GM23338 (cell line): ENCODE results near the gene CCDC68. TPM values are rescaled to one million over a fixed set of nuclear protein-coding genes. Genes with fewer than 3 reads are reported as not detected.

Experiments used
- ATAC-seq: fragments of 200-7000 bp; cut with Tn5 transposase; 3 replicates; pipeline ENCODE4 v1.9.1; 2020
- DNase-seq: peaks from one replicate; pipeline ENCODE4 v3.0.0-alpha.2; 2015; ENCODE audit warnings: low spot score
- H2AFZ ChIP-seq: fragments of 200-600 bp; sonication (generic); 2 replicates; pipeline ENCODE4 v1.8.0; 2016; ENCODE audit warnings: antibody characterized with exemption, mild to moderate bottlenecking, moderate library complexity
- H3F3A ChIP-seq: fragments of 200-600 bp; sonication (generic); replicated peaks from 2 replicates; pipeline ENCODE4 v1.8.0; 2017; ENCODE audit warnings: antibody characterized with exemption, mixed run types, low read depth
- H3K27ac ChIP-seq: fragments of 200-600 bp; sonication (generic); 2 replicates; pipeline ENCODE4 v1.6.1; 2016; ENCODE audit warnings: low read depth
- H3K27me3 ChIP-seq: fragments of 200-600 bp; sonication (generic); 2 replicates; pipeline ENCODE4 v1.8.0; 2016; ENCODE audit warnings: mild to moderate bottlenecking, mixed run types, moderate library complexity; ENCODE audit not compliant: insufficient read depth
- H3K36me3 ChIP-seq: fragments of 200-600 bp; sonication (generic); 2 replicates; pipeline ENCODE4 v1.8.0; 2016; ENCODE audit warnings: mild to moderate bottlenecking; ENCODE audit not compliant: insufficient read depth
- H3K4me1 ChIP-seq: fragments of 200-600 bp; sonication (generic); 2 replicates; pipeline ENCODE4 v1.8.0; 2016; ENCODE audit warnings: mild to moderate bottlenecking, moderate library complexity; ENCODE audit not compliant: insufficient read depth
- H3K4me2 ChIP-seq: fragments of 200-600 bp; sonication (generic); 2 replicates; pipeline ENCODE4 v1.7.1; 2017; ENCODE audit warnings: mixed run types
- H3K4me3 ChIP-seq: fragments of 200-600 bp; sonication (generic); 2 replicates; pipeline ENCODE4 v1.6.1; 2016; ENCODE audit warnings: mixed run types
- H3K79me2 ChIP-seq: fragments of 200-600 bp; sonication (generic); replicated peaks from 2 replicates; pipeline ENCODE4 v1.8.0; 2017; ENCODE audit warnings: mild to moderate bottlenecking; ENCODE audit not compliant: insufficient read depth
- H3K9me2 ChIP-seq: fragments of 200-600 bp; sonication (generic); 2 replicates; pipeline ENCODE4 v1.8.0; 2017; ENCODE audit not compliant: insufficient read depth
- H4K20me1 ChIP-seq: fragments of 200-600 bp; sonication (generic); replicated peaks from 2 replicates; pipeline ENCODE4 v1.8.0; 2017; ENCODE audit warnings: mild to moderate bottlenecking; ENCODE audit not compliant: insufficient read depth
- H3K27ac Mint-ChIP-seq: 2 replicates; pipeline ENCODE4 v1.8.0; 2020; ENCODE audit warnings: inconsistent platforms, mild to moderate bottlenecking, moderate library complexity, mixed read lengths
- H3K27me3 Mint-ChIP-seq: 3 replicates; pipeline ENCODE4 v1.8.0; 2022; ENCODE audit warnings: low read depth, mild to moderate bottlenecking, moderate library complexity, mixed read lengths, inconsistent platforms; ENCODE audit not compliant: insufficient read depth, poor library complexity
- H3K36me3 Mint-ChIP-seq: 3 replicates; pipeline ENCODE4 v1.8.0; 2021; ENCODE audit warnings: low read depth, mild to moderate bottlenecking, inconsistent platforms, moderate library complexity, mixed read lengths
- H3K4me1 Mint-ChIP-seq: 3 replicates; pipeline ENCODE4 v1.8.0; 2020; ENCODE audit warnings: mild to moderate bottlenecking, inconsistent platforms, mixed read lengths
- H3K4me3 Mint-ChIP-seq: 3 replicates; pipeline ENCODE4 v1.8.0; 2021; ENCODE audit warnings: moderate library complexity, mild to moderate bottlenecking, inconsistent platforms, mixed read lengths
- H3K9me3 Mint-ChIP-seq: 3 replicates; pipeline ENCODE4 v1.8.0; 2020; ENCODE audit warnings: moderate library complexity, mild to moderate bottlenecking, inconsistent platforms, mixed read lengths
- CREB1 ChIP-seq: fragments of 250-450 bp; sonication (Bioruptor Pico); IDR thresholded peaks from 2 replicates; pipeline ENCODE4 v1.5.0; 2020; ENCODE audit warnings: low read depth, mild to moderate bottlenecking, moderate library complexity
- EZH2 ChIP-seq: fragments of 200-600 bp; sonication (generic); IDR thresholded peaks from one replicate; pipeline ENCODE4 v1.8.0; 2017; ENCODE audit warnings: antibody characterized with exemption, mild to moderate bottlenecking, low read depth; ENCODE audit not compliant: unreplicated experiment
- EZH2phosphoT487 ChIP-seq: fragments of 200-600 bp; sonication (generic); IDR thresholded peaks from one replicate; pipeline ENCODE4 v1.8.1; 2018; ENCODE audit warnings: antibody characterized with exemption; ENCODE audit not compliant: unreplicated experiment
- JUNB ChIP-seq: IDR thresholded peaks from one replicate; pipeline ENCODE4 v1.6.1; 2016; ENCODE audit warnings: antibody characterized with exemption; ENCODE audit not compliant: unreplicated experiment
- NANOG ChIP-seq: IDR thresholded peaks from 2 replicates; pipeline ENCODE4 v1.6.1; 2016; ENCODE audit warnings: antibody characterized with exemption, borderline replicate concordance
- POLR2AphosphoS5 ChIP-seq: IDR thresholded peaks from 2 replicates; pipeline ENCODE4 v1.6.1; 2016; ENCODE audit warnings: antibody characterized with exemption, low read depth
- STAT1 ChIP-seq: IDR thresholded peaks from one replicate; pipeline ENCODE4 v1.6.1; 2016; ENCODE audit warnings: antibody characterized with exemption; ENCODE audit not compliant: unreplicated experiment
- ZNF114 ChIP-seq: fragments of 250-450 bp; sonication (Bioruptor Pico); IDR thresholded peaks from 2 replicates; pipeline ENCODE4 v1.5.0; 2020; ENCODE audit warnings: mild to moderate bottlenecking, moderate library complexity
- ZNF331 ChIP-seq: fragments of 250-450 bp; sonication (Bioruptor Pico); IDR thresholded peaks from 2 replicates; pipeline ENCODE4 v1.5.0; 2020; ENCODE audit warnings: low read depth, mild to moderate bottlenecking, moderate library complexity
- ZNF462 ChIP-seq: fragments of 250-450 bp; sonication (Bioruptor Pico); IDR thresholded peaks from 2 replicates; pipeline ENCODE4 v1.5.0; 2020; ENCODE audit warnings: mild to moderate bottlenecking, moderate library complexity
- polyA plus RNA-seq: library from polyadenylated mRNA; unstranded; fragments of >200 nt; fragmentation: Nextera tagmentation; extraction: Ambion mirVana; gene quantifications from 2 replicates; pipeline ENCODE4 v1.2.1, GENCODE V29; 2016
- total RNA-seq: library from RNA; depleted of rRNA; stranded (reverse); fragments of >200 nt; shearing (Covaris generic); gene quantifications from 2 replicates; pipeline ENCODE4 v1.2.3, GENCODE V29; 2014
- TF ChIP-seq, protein P1 (sequence below): IDR thresholded peaks from one replicate; pipeline ENCODE4 v1.6.1; 2018; ENCODE audit warnings: antibody characterized with exemption; ENCODE audit not compliant: unreplicated experiment
- TF ChIP-seq, protein P2 (sequence below): IDR thresholded peaks from 2 replicates; pipeline ENCODE4 v1.6.1; 2016; ENCODE audit warnings: antibody characterized with exemption
- TF ChIP-seq, protein P3 (sequence below), 2 experiments: fragments of 200-600 bp in 1 of 2; sonication (generic) in 1 of 2; conservative IDR thresholded peaks; 2 replicates each; pipeline versions ENCODE4 v1.5.1 to v1.6.1; 2016 to 2017; ENCODE audit warnings: antibody characterized with exemption in 2 of 2, low read depth in 2 of 2, mild to moderate bottlenecking in 2 of 2, moderate library complexity in 1 of 2

CCDC68 gene
- total and polyA plus RNA-seq, 2 experiments from 2014 or later, result 1.6 to 3.7 TPM

- Mint-ChIP-seq H3K4me1 (peaks cover 6% of the 10 kb centered on the region; the same call in 2 of the 3 replicates), H3K27me3 (peaks cover 11% of the 10 kb centered on the region)
Observed at GRCh38 chr18:54962919-54963645, 3.8 kb upstream of the CCDC68 start.

More at GRCh38 chr18:54962919-54963645, 3.8 kb upstream of the CCDC68 start:
- Mint-ChIP-seq H3K9me3 (no peaks in the 10 kb centered on the region), H3K36me3 (no peaks in the 10 kb centered on the region), H3K4me3 (no peak overlapping the region), H3K27ac (0 out of 2 replicates have a peak overlapping the region, but pooled peaks have one; percentile 11)
- Histone ChIP-seq H3K4me1 (no peaks in the 10 kb centered on the region), H2AFZ (0 out of 2 replicates have a peak overlapping the region, but pooled peaks have one; percentile 23), H3K27ac (no peak overlapping the region), H3F3A (no peaks in the 10 kb centered on the region; the same call in 1 of the 2 replicates), H3K4me3 (no peak overlapping the region), H3K9me2 (no peaks in the 10 kb centered on the region), H4K20me1 (no peaks in the 10 kb centered on the region), H3K36me3 (no peaks in the 10 kb centered on the region), H3K79me2 (no peaks in the 10 kb centered on the region), H3K27me3 (peaks cover 10% of the 10 kb centered on the region; the same call in 1 of the 2 replicates), H3K4me2 (no peak overlapping the region)
- ATAC-seq (no peak), DNase-seq (no peak)
- TF ChIP-seq NANOG (no peak), ZNF462 (CRISPR knock-in tag) (no peak), STAT1 (no peak), JUNB (no peak), EZH2 (no peak), ZNF114 (CRISPR knock-in tag) (no peak), ZNF331 (CRISPR knock-in tag) (no peak), POLR2AphosphoS5 (no peak), EZH2phosphoT487 (no peak), CREB1 (CRISPR knock-in tag) (no peak)
- TF ChIP-seq, protein P1, sequence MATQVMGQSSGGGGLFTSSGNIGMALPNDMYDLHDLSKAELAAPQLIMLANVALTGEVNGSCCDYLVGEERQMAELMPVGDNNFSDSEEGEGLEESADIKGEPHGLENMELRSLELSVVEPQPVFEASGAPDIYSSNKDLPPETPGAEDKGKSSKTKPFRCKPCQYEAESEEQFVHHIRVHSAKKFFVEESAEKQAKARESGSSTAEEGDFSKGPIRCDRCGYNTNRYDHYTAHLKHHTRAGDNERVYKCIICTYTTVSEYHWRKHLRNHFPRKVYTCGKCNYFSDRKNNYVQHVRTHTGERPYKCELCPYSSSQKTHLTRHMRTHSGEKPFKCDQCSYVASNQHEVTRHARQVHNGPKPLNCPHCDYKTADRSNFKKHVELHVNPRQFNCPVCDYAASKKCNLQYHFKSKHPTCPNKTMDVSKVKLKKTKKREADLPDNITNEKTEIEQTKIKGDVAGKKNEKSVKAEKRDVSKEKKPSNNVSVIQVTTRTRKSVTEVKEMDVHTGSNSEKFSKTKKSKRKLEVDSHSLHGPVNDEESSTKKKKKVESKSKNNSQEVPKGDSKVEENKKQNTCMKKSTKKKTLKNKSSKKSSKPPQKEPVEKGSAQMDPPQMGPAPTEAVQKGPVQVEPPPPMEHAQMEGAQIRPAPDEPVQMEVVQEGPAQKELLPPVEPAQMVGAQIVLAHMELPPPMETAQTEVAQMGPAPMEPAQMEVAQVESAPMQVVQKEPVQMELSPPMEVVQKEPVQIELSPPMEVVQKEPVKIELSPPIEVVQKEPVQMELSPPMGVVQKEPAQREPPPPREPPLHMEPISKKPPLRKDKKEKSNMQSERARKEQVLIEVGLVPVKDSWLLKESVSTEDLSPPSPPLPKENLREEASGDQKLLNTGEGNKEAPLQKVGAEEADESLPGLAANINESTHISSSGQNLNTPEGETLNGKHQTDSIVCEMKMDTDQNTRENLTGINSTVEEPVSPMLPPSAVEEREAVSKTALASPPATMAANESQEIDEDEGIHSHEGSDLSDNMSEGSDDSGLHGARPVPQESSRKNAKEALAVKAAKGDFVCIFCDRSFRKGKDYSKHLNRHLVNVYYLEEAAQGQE, result no peak
- TF ChIP-seq, protein P2, sequence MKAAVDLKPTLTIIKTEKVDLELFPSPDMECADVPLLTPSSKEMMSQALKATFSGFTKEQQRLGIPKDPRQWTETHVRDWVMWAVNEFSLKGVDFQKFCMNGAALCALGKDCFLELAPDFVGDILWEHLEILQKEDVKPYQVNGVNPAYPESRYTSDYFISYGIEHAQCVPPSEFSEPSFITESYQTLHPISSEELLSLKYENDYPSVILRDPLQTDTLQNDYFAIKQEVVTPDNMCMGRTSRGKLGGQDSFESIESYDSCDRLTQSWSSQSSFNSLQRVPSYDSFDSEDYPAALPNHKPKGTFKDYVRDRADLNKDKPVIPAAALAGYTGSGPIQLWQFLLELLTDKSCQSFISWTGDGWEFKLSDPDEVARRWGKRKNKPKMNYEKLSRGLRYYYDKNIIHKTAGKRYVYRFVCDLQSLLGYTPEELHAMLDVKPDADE, result no peak
- TF ChIP-seq, protein P3, sequence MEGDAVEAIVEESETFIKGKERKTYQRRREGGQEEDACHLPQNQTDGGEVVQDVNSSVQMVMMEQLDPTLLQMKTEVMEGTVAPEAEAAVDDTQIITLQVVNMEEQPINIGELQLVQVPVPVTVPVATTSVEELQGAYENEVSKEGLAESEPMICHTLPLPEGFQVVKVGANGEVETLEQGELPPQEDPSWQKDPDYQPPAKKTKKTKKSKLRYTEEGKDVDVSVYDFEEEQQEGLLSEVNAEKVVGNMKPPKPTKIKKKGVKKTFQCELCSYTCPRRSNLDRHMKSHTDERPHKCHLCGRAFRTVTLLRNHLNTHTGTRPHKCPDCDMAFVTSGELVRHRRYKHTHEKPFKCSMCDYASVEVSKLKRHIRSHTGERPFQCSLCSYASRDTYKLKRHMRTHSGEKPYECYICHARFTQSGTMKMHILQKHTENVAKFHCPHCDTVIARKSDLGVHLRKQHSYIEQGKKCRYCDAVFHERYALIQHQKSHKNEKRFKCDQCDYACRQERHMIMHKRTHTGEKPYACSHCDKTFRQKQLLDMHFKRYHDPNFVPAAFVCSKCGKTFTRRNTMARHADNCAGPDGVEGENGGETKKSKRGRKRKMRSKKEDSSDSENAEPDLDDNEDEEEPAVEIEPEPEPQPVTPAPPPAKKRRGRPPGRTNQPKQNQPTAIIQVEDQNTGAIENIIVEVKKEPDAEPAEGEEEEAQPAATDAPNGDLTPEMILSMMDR (conservative IDR thresholded peaks at IDR 0.05; ENCODE audit: low read depth in 2 of 2), result no peak
